ENCODE data around the gene CMBL.
A peak's percentile ranks its signal among the peaks of the same experiment; 100 is the strongest.

The CMBL gene

GRCh38 chr5:10310066-10310779 is 2.5 kb upstream of the CMBL start:
- Histone ChIP-seq H3K27me3 (ENCODE audit: control insufficient read depth, low read length) (peaks cover 22% of the 10 kb centered on the region), H4K20me1 (ENCODE audit: control insufficient read depth, insufficient read depth, low read depth, low read length) (no peaks in the 10 kb centered on the region), H3K27ac (ENCODE audit: low read depth, low read length) (no peak overlapping the region), H3K9me3 (ENCODE audit: control insufficient read depth, insufficient read depth, low read length) (no peaks in the 10 kb centered on the region), H3F3A (ENCODE audit: control insufficient read depth, insufficient read depth) (no peaks in the 10 kb centered on the region), H3K79me2 (ENCODE audit: control insufficient read depth, low read length) (no peaks in the 10 kb centered on the region), H3K4me1 (ENCODE audit: control insufficient read depth, low read length) (peaks cover 5% of the 10 kb centered on the region), H3K4me3 (ENCODE audit: low read length) (no peak overlapping the region), H3K9me2 (replicated peaks; ENCODE audit: control insufficient read depth, low read length) (no peaks in the 10 kb centered on the region), H3K36me3 (ENCODE audit: control insufficient read depth, low read length) (no peaks in the 10 kb centered on the region), H3K4me2 (ENCODE audit: low read length) (no peak overlapping the region)
- no peak for TF ChIP-seq EZH2phosphoT487 (IDR thresholded peaks at IDR 0.05; ENCODE audit: borderline replicate concordance, low read length)
- TF ChIP-seq CTCF (IDR thresholded peaks at IDR 0.05; ENCODE audit: low read depth, low read length, poor library complexity, severe bottlenecking): no peak

- Histone ChIP-seq H3K9me2 (replicated peaks; ENCODE audit: control insufficient read depth, low read length) (no peaks in the 10 kb centered on the region), H3K4me1 (ENCODE audit: control insufficient read depth, low read length) (peaks cover 5% of the 10 kb centered on the region), H3K9me3 (ENCODE audit: control insufficient read depth, insufficient read depth, low read length) (no peaks in the 10 kb centered on the region), H3K36me3 (ENCODE audit: control insufficient read depth, low read length) (no peaks in the 10 kb centered on the region), H3F3A (ENCODE audit: control insufficient read depth, insufficient read depth) (no peaks in the 10 kb centered on the region), H3K27me3 (ENCODE audit: control insufficient read depth, low read length) (peaks cover 25% of the 10 kb centered on the region), H3K4me2 (ENCODE audit: low read length) (no peak overlapping the region), H3K27ac (ENCODE audit: low read depth, low read length) (no peak overlapping the region), H4K20me1 (ENCODE audit: control insufficient read depth, insufficient read depth, low read depth, low read length) (no peaks in the 10 kb centered on the region), H3K4me3 (ENCODE audit: low read length) (no peak overlapping the region), H3K79me2 (ENCODE audit: control insufficient read depth, low read length) (no peaks in the 10 kb centered on the region)
- no peak for TF ChIP-seq CTCF (IDR thresholded peaks at IDR 0.05; ENCODE audit: low read depth, low read length, poor library complexity, severe bottlenecking)
- TF ChIP-seq EZH2phosphoT487 (IDR thresholded peaks at IDR 0.05; ENCODE audit: borderline replicate concordance, low read length): no peak
These were observed 1.1 kb upstream of the CMBL start for GRCh38 chr5:10308844-10309243.

- Histone ChIP-seq H3K4me3 (ENCODE audit: low read length) (no peak overlapping the region), H3K27ac (ENCODE audit: low read depth, low read length) (no peak overlapping the region), H3K9me3 (ENCODE audit: control insufficient read depth, insufficient read depth, low read length) (no peaks in the 10 kb centered on the region), H3F3A (ENCODE audit: control insufficient read depth, insufficient read depth) (no peaks in the 10 kb centered on the region), H3K27me3 (ENCODE audit: control insufficient read depth, low read length) (peaks cover 25% of the 10 kb centered on the region), H3K79me2 (ENCODE audit: control insufficient read depth, low read length) (no peaks in the 10 kb centered on the region), H4K20me1 (ENCODE audit: control insufficient read depth, insufficient read depth, low read depth, low read length) (no peaks in the 10 kb centered on the region), H3K36me3 (ENCODE audit: control insufficient read depth, low read length) (no peaks in the 10 kb centered on the region), H3K4me2 (ENCODE audit: low read length) (peak overlapping the region; percentile 64; the same call in 1 of the 2 replicates), H3K9me2 (replicated peaks; ENCODE audit: control insufficient read depth, low read length) (no peaks in the 10 kb centered on the region), H3K4me1 (ENCODE audit: control insufficient read depth, low read length) (peaks cover 5% of the 10 kb centered on the region)
- TF ChIP-seq CTCF (IDR thresholded peaks at IDR 0.05; ENCODE audit: low read depth, low read length, poor library complexity, severe bottlenecking) (no peak), EZH2phosphoT487 (IDR thresholded peaks at IDR 0.05; ENCODE audit: borderline replicate concordance, low read length) (no peak; the same call in 1 of the 2 replicates)
These were observed 896 bp downstream of the CMBL start for GRCh38 chr5:10306806-10307205.

Measured in DOHH2 (cell line).